PC-3 (cell line): ENCODE measurements around the gene SERPINB6.

Experiments
- CTCF ChIP-seq: fragments of 300-600 bp; sonication (generic); conservative IDR thresholded peaks from 2 replicates; pipeline ENCODE4 v1.5.1; 2017; ENCODE audit warnings: antibody characterized with exemption, low read depth, mild to moderate bottlenecking, low read length
- EZH2 ChIP-seq: fragments of 300-600 bp; sonication (generic); IDR thresholded peaks from one replicate; pipeline ENCODE4 v1.6.1; 2017; ENCODE audit warnings: antibody characterized with exemption, mild to moderate bottlenecking, low read length; ENCODE audit not compliant: unreplicated experiment
- EZH2phosphoT487 ChIP-seq: fragments of 300-600 bp; sonication (generic); IDR thresholded peaks from 2 replicates; pipeline ENCODE4 v1.6.1; 2018; ENCODE audit warnings: mild to moderate bottlenecking, antibody characterized with exemption, low read length, borderline replicate concordance

GRCh38 chr6:2976060-2976459 lies 4.7 kb upstream of the SERPINB6 start:
- no peak for TF ChIP-seq CTCF
- no peak for TF ChIP-seq EZH2phosphoT487
- no peak for TF ChIP-seq EZH2
